ENCODE results near the gene C4orf17. TPM values are rescaled to one million over a fixed set of nuclear protein-coding genes. Genes with fewer than 3 reads are reported as not detected.
A peak's percentile ranks its signal among the peaks of the same experiment; 100 is the strongest.

C4orf17 gene
- total RNA-seq, 1 donor = not detected

DNA sequence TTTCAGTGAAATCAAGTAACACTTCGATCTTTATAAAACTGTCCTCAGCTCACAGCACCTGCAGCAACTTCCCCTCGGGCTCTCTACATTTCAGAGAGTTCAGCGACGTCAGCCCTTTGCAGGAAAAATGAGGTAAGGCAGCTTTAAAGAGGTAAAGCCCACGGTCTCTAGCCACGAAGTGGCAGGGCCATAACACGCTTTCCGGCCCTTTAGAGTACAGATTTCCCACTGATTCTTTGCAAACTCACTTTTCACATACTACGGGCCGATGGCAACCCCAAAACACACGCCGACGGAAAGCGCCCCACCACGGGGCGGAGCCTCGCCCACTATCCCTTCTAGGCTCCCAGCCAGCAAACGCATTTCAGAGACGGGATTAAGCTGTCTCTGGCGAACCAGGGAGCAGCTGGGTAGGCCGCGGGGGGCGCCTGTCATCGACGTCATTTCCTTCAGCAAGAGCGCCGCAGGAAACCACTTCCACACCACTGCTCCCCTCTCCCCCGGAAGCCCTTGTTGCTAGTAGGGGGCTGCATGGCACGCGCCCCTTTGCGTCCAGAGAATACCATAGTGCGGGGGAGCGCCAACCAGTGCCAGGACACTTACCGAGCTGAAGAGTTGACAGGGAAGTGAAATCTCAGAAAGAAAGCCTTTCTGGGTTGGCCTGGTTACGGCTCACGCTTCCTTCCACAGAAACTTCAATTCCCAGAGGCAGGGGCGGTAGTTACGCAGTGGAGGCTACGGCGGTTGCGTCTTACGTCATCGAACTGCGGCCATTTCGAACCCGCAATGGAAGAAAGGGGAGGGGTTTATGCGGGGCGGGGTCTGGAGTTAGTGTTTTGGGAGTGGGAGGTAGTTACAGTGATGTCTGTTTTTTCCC lies 52.7 kb downstream of the C4orf17 start, which contains the start of gene TRMT10A:
TRMT10A (minus strand) TSS at position 730 of the 877 bp plus-strand sequence. CDS start 4,701 bp downstream, outside the sequence.
- TF ChIP-seq, protein P1, sequence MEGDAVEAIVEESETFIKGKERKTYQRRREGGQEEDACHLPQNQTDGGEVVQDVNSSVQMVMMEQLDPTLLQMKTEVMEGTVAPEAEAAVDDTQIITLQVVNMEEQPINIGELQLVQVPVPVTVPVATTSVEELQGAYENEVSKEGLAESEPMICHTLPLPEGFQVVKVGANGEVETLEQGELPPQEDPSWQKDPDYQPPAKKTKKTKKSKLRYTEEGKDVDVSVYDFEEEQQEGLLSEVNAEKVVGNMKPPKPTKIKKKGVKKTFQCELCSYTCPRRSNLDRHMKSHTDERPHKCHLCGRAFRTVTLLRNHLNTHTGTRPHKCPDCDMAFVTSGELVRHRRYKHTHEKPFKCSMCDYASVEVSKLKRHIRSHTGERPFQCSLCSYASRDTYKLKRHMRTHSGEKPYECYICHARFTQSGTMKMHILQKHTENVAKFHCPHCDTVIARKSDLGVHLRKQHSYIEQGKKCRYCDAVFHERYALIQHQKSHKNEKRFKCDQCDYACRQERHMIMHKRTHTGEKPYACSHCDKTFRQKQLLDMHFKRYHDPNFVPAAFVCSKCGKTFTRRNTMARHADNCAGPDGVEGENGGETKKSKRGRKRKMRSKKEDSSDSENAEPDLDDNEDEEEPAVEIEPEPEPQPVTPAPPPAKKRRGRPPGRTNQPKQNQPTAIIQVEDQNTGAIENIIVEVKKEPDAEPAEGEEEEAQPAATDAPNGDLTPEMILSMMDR (IDR thresholded peaks at IDR 0.05; ENCODE audit: insufficient read depth, low read length) = peak; percentile 0
- DNase-seq (ENCODE audit: low read depth) = peak; percentile 98

DNA sequence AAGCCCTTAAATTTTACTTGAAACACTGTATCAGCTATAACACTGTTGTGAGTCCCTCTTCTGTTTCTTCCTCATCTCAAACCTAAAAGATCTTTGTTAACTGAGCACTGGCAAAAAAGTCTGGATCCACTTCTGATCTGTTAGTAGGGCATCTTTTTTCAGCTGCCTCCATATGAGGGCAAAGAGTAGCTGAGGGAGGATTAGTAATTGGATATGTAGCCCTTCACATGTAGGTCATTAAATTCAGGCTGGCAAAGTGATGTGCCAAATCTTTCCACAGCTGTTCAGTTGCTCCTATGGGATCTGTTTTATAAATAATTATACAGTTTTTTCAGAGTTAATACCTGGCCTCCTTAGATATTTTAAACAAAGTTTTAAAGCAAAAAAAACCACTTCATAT lies 54.1 kb downstream of the C4orf17 start:
- no peak overlapping the region for H3K4me3 ChIP-seq (ENCODE audit: low read depth, low read length)
- TF ChIP-seq, protein P1 (IDR thresholded peaks at IDR 0.05; ENCODE audit: insufficient read depth, low read length) = no peak
- no peak for DNase-seq (ENCODE audit: low read depth)

More for the DNA sequence above, 52.7 kb downstream of the C4orf17 start, which contains the start of gene TRMT10A:
- H3K4me3 ChIP-seq (ENCODE audit: low read depth, low read length) = peak within 1 kb of the TSS; percentile 86

DNA sequence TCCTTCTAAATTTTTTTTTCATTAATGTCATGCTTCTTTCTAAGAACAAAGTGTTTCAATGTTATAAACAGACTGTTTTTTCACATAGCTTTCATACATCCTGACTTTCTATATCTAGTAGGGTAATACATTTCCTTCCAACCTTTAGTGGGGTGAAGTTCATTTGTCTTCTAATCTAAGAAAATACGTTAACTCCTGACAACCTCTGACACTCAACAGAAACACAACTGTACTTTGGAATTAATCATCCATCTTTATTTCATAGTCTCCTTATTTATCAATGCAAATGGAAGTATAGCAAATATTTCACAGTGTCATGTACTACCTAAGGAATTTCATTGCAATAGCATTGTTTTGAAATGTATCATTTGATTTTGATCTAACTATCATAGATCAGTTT lies 61.1 kb downstream of the C4orf17 start:
- TF ChIP-seq, protein P1 (IDR thresholded peaks at IDR 0.05; ENCODE audit: insufficient read depth, low read length) = no peak
- no peak for DNase-seq (ENCODE audit: low read depth)
- no peak overlapping the region for H3K4me3 ChIP-seq (ENCODE audit: low read depth, low read length)

DNA sequence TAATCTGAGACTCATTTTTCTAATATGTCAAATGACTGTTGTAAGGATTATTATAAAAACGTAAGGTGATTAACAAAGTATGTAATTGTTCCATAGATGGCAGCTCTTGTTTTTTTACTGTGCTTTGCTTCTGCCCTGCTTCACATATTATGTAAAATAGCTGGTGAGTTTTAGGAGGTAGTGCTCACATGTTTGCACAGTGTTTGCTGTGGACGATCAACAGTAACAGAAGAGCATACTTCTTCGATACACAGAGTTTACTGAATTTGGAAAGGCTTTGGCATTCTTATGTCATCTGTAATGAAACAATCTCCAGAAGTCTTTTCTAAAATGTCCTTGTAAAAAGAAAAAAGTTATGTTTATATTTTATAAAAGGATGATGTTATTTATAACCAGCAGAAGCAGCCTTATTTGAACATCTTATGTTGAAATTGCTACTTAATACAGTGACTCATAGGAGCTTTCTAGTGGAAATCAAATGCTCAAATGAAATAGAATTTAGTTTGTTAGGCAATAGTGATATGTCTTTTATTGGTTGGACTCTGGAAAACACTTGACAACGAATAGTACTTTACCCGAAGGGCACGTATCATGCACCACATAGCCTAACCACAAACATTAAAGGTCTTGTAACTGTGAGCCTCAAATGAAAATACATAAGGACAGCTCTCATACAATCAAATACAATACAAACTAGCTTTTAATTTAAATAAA lies 61.9 kb downstream of the C4orf17 start:
- TF ChIP-seq, protein P1 (IDR thresholded peaks at IDR 0.05; ENCODE audit: insufficient read depth, low read length) = no peak
- DNase-seq (ENCODE audit: low read depth) = no peak
- no peak overlapping the region for H3K4me3 ChIP-seq (ENCODE audit: low read depth, low read length)

DNA sequence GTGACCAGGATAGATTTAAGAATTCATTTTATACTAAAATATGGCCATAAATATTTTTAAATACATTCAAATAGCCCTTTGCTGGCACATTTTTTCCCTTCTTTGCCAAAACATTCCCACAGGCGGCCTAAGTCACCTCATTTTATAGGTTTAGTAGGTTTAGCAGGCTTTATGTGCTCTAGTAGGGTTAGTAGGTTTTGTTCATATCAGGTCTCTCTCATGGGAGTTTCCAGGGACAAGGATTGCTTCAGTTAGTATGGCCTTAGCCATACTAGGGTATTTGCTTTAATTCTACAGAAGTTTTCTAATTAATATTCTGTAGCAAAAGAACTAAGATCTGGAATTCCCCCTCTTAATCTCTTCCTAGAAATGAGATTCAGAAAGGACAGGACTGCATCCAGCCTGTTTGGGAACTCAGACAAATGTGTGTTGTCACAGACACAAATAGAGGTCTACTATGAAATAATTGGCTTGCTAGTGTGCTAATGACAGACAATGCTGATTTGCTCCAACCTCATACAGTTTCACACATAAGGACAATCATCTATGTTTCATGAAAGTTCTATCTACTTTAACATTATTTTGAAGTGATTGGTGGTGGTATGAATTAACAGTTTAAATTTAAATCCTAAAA lies 63.0 kb downstream of the C4orf17 start:
- H3K4me3 ChIP-seq (ENCODE audit: low read depth, low read length) = no peak overlapping the region
- TF ChIP-seq, protein P1 (IDR thresholded peaks at IDR 0.05; ENCODE audit: insufficient read depth, low read length) = no peak
- no peak for DNase-seq (ENCODE audit: low read depth)

DNA sequence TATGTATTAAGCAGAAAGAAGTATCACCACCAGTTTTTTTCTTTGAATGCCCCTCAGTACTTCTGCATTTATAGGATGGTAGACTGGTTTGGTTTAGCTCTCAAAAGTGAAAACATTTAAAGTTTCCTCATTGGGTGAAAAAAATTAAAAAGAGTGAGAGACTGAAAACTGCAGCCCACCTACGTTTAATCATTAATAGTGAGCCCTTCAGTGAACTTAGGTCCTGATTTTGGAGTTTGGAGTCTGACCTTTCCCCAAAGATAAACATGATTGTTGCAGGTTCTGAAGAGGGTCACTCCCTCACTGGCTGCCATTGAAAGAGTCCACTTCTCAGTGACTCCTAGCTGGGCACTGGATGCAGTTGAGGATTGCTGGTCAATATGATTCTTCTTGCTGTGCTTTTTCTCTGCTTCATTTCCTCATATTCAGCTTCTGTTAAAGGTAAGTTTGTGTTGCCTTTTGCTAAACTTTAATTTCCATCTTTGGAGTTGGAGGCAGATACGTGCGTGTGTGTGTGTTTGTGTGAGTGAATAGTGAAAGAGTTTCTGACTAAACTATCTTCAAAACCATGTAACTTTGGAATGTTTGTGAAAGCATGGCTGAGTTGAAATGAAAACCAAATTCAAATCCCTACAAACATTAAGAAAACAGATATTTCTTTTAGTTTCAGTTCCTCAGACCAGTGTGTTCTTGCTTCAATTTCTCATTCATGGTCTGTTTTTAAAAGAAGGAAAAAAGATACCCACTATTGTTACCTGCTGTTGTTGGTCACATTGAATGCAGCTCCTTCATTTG lies 63.9 kb downstream of the C4orf17 start, which contains the start of gene MTTP:
MTTP (plus strand) TSS at position 295 of the 795 bp plus-strand sequence; CDS start at position 381, 86 bp downstream.
- TF ChIP-seq, protein P1 (IDR thresholded peaks at IDR 0.05; ENCODE audit: insufficient read depth, low read length) = no peak

More for the DNA sequence above, 63.9 kb downstream of the C4orf17 start, which contains the start of gene MTTP:
- no peak within 1 kb of the TSS for H3K4me3 ChIP-seq (ENCODE audit: low read depth, low read length)
- no peak for DNase-seq (ENCODE audit: low read depth)

All from fibroblast of the aortic adventitia (primary cell).